HUES6 (cell line): Measurements from ENCODE around the gene CNTN4.

Experiments used
- H3K27ac ChIP-seq: 2 replicates; pipeline ENCODE4 v1.7.0; 2013; ENCODE audit warnings: low read depth, mild to moderate bottlenecking, low read length, inconsistent platforms
- H3K27me3 ChIP-seq: 2 replicates; pipeline ENCODE4 v1.6.1; 2013; ENCODE audit warnings: low read length; ENCODE audit not compliant: control insufficient read depth, insufficient read depth
- H3K36me3 ChIP-seq: 2 replicates; pipeline ENCODE4 v1.6.1; 2013; ENCODE audit warnings: low read length; ENCODE audit not compliant: control insufficient read depth, insufficient read depth
- H3K4me1 ChIP-seq: 2 replicates; pipeline ENCODE4 v1.6.1; 2013; ENCODE audit warnings: low read length; ENCODE audit not compliant: control insufficient read depth, insufficient read depth
- H3K4me3 ChIP-seq: 2 replicates; pipeline ENCODE4 v1.5.1; 2013; ENCODE audit warnings: low read depth, low read length
- H3K9ac ChIP-seq: one replicate; pipeline ENCODE4 v1.6.1; 2013; ENCODE audit warnings: mild to moderate bottlenecking, low read length
- H3K9me3 ChIP-seq: 2 replicates; pipeline ENCODE4 v1.6.1; 2013; ENCODE audit warnings: low read depth, low read length; ENCODE audit not compliant: control insufficient read depth, insufficient read depth

CNTN4 gene

GRCh38 chr3:2391896-2392295, 293.2 kb downstream of the CNTN4 start:
- no peak overlapping the region for H3K27ac ChIP-seq
- H3K27me3 ChIP-seq: no peaks in the 10 kb centered on the region
- no peak overlapping the region for H3K9ac ChIP-seq
- H3K9me3 ChIP-seq: no peaks in the 10 kb centered on the region
- no peaks in the 10 kb centered on the region for H3K4me1 ChIP-seq
- no peak overlapping the region for H3K4me3 ChIP-seq
- H3K36me3 ChIP-seq: no peaks in the 10 kb centered on the region

GRCh38 chr3:2392981-2393380, 294.3 kb downstream of the CNTN4 start:
- H3K36me3 ChIP-seq: no peaks in the 10 kb centered on the region
- H3K9me3 ChIP-seq: no peaks in the 10 kb centered on the region
- no peak overlapping the region for H3K4me3 ChIP-seq
- no peak overlapping the region for H3K9ac ChIP-seq
- no peaks in the 10 kb centered on the region for H3K27me3 ChIP-seq
- H3K27ac ChIP-seq: no peak overlapping the region
- H3K4me1 ChIP-seq: no peaks in the 10 kb centered on the region

GRCh38 chr3:2415083-2415482, 316.4 kb downstream of the CNTN4 start:
- H3K27ac ChIP-seq: no peak overlapping the region
- H3K9me3 ChIP-seq: no peaks in the 10 kb centered on the region
- no peak overlapping the region for H3K9ac ChIP-seq
- no peaks in the 10 kb centered on the region for H3K36me3 ChIP-seq
- H3K4me3 ChIP-seq: no peak overlapping the region
- peaks cover 4% of the 10 kb centered on the region; the same call in 1 of the 2 replicates for H3K4me1 ChIP-seq
- H3K27me3 ChIP-seq: no peaks in the 10 kb centered on the region

GRCh38 chr3:2420919-2421318, 322.3 kb downstream of the CNTN4 start:
- Histone ChIP-seq H3K4me1 (peaks cover 15% of the 10 kb centered on the region), H3K36me3 (no peaks in the 10 kb centered on the region), H3K4me3 (no peak overlapping the region), H3K27ac (no peak overlapping the region), H3K9ac (no peak overlapping the region), H3K27me3 (no peaks in the 10 kb centered on the region), H3K9me3 (no peaks in the 10 kb centered on the region)

GRCh38 chr3:2423143-2423542, 324.5 kb downstream of the CNTN4 start:
- peaks cover 15% of the 10 kb centered on the region for H3K4me1 ChIP-seq
- no peaks in the 10 kb centered on the region for H3K9me3 ChIP-seq
- no peaks in the 10 kb centered on the region for H3K27me3 ChIP-seq
- H3K4me3 ChIP-seq: no peak overlapping the region
- H3K9ac ChIP-seq: no peak overlapping the region
- no peak overlapping the region for H3K27ac ChIP-seq
- H3K36me3 ChIP-seq: no peaks in the 10 kb centered on the region

- Histone ChIP-seq H3K9ac (no peak overlapping the region), H3K27me3 (no peaks in the 10 kb centered on the region), H3K36me3 (no peaks in the 10 kb centered on the region), H3K4me1 (no peaks in the 10 kb centered on the region), H3K4me3 (no peak overlapping the region), H3K9me3 (no peaks in the 10 kb centered on the region), H3K27ac (no peak overlapping the region)
Measured at GRCh38 chr3:2441558-2441957, 342.9 kb downstream of the CNTN4 start.

- H3K27ac ChIP-seq: no peak overlapping the region
- no peaks in the 10 kb centered on the region for H3K36me3 ChIP-seq
- no peaks in the 10 kb centered on the region for H3K4me1 ChIP-seq
- no peaks in the 10 kb centered on the region for H3K9me3 ChIP-seq
- no peaks in the 10 kb centered on the region for H3K27me3 ChIP-seq
- H3K4me3 ChIP-seq: no peak overlapping the region
- no peak overlapping the region for H3K9ac ChIP-seq
Measured at GRCh38 chr3:2446146-2446545, 347.5 kb downstream of the CNTN4 start.

- Histone ChIP-seq H3K27me3 (no peaks in the 10 kb centered on the region), H3K4me3 (no peak overlapping the region), H3K9ac (no peak overlapping the region)
Measured at GRCh38 chr3:2452249-2452648, 353.6 kb downstream of the CNTN4 start.

GRCh38 chr3:2454865-2455264, 356.2 kb downstream of the CNTN4 start:
- H3K4me1 ChIP-seq: no peaks in the 10 kb centered on the region
- no peak overlapping the region for H3K9ac ChIP-seq
- H3K27ac ChIP-seq: no peak overlapping the region
- H3K9me3 ChIP-seq: no peaks in the 10 kb centered on the region
- no peaks in the 10 kb centered on the region for H3K27me3 ChIP-seq
- H3K4me3 ChIP-seq: no peak overlapping the region
- no peaks in the 10 kb centered on the region for H3K36me3 ChIP-seq

More at GRCh38 chr3:2452249-2452648, 353.6 kb downstream of the CNTN4 start:
- Histone ChIP-seq H3K9me3 (no peaks in the 10 kb centered on the region), H3K36me3 (no peaks in the 10 kb centered on the region), H3K4me1 (no peaks in the 10 kb centered on the region), H3K27ac (no peak overlapping the region)

GRCh38 chr3:2456788-2457187, 358.1 kb downstream of the CNTN4 start:
- Histone ChIP-seq H3K9ac (no peak overlapping the region), H3K27me3 (no peaks in the 10 kb centered on the region), H3K4me3 (no peak overlapping the region), H3K27ac (no peak overlapping the region), H3K9me3 (no peaks in the 10 kb centered on the region), H3K36me3 (no peaks in the 10 kb centered on the region), H3K4me1 (no peaks in the 10 kb centered on the region)

GRCh38 chr3:2458816-2459215, 360.1 kb downstream of the CNTN4 start:
- Histone ChIP-seq H3K4me1 (no peaks in the 10 kb centered on the region), H3K27ac (no peak overlapping the region), H3K4me3 (no peak overlapping the region), H3K36me3 (no peaks in the 10 kb centered on the region), H3K9ac (no peak overlapping the region), H3K9me3 (no peaks in the 10 kb centered on the region), H3K27me3 (no peaks in the 10 kb centered on the region)

- no peak overlapping the region for H3K27ac ChIP-seq
- no peaks in the 10 kb centered on the region for H3K27me3 ChIP-seq
- no peaks in the 10 kb centered on the region for H3K36me3 ChIP-seq
- no peak overlapping the region for H3K4me3 ChIP-seq
- no peak overlapping the region for H3K9ac ChIP-seq
- no peaks in the 10 kb centered on the region for H3K4me1 ChIP-seq
- H3K9me3 ChIP-seq: no peaks in the 10 kb centered on the region
Measured at GRCh38 chr3:2465842-2466241, 367.2 kb downstream of the CNTN4 start.
